NCI-H2227 (cell line): ENCODE measurements around the gene CFB.
A peak's percentile ranks its signal among the peaks of the same experiment; 100 is the strongest.

Experiments used
- DNase-seq: peaks from one replicate; lab custom pipeline; 2025; ENCODE audit not compliant: unreplicated experiment; lab: John Stamatoyannopoulos, UW

Gene CFB

GRCh38 chr6:31948306-31948705, 2.4 kb downstream of the CFB start:
- DNase-seq, result no peak

GRCh38 chr6:31948753-31949413, 3.0 kb downstream of the CFB start:
- no peak for DNase-seq

- DNase-seq, result no peak
Observed at GRCh38 chr6:31949926-31950548, 4.1 kb downstream of the CFB start.

- peak; percentile 66 for DNase-seq
Observed at GRCh38 chr6:31952140-31952805, 6.4 kb downstream of the CFB start.

GRCh38 chr6:31952890-31953289, 7.0 kb downstream of the CFB start:
- DNase-seq, result no peak

GRCh38 chr6:31954511-31954910, 8.6 kb downstream of the CFB start:
- DNase-seq, result no peak

- DNase-seq, result no peak
Observed at GRCh38 chr6:31956796-31957195, 10.9 kb downstream of the CFB start.

GRCh38 chr6:31958412-31958740, 12.5 kb downstream of the CFB start:
- no peak for DNase-seq

- DNase-seq, result peak; percentile 100
Observed at GRCh38 chr6:31958741-31959739, 13.1 kb downstream of the CFB start, which contains the start of the genes NELFE and SKIC2. Gene NELFE (minus strand): TSS chr6:31958971. CDS start chr6:31958446, 525 bp downstream. Gene SKIC2 (plus strand): TSS chr6:31959175. CDS start chr6:31959193, 18 bp downstream.

GRCh38 chr6:31961616-31962015, 15.7 kb downstream of the CFB start:
- DNase-seq, result no peak

- DNase-seq, result no peak
Observed at GRCh38 chr6:31963921-31964320, 18.0 kb downstream of the CFB start.

GRCh38 chr6:31965700-31966099, 19.8 kb downstream of the CFB start:
- no peak for DNase-seq

GRCh38 chr6:31966506-31966905, 20.6 kb downstream of the CFB start:
- DNase-seq, result no peak

GRCh38 chr6:31966997-31967925, 21.4 kb downstream of the CFB start:
- DNase-seq, result no peak

GRCh38 chr6:31967926-31968320, 22.0 kb downstream of the CFB start:
- no peak for DNase-seq

GRCh38 chr6:31968326-31968725, 22.4 kb downstream of the CFB start:
- DNase-seq, result no peak

GRCh38 chr6:31968791-31969711, 23.2 kb downstream of the CFB start:
- DNase-seq, result no peak

- no peak for DNase-seq
Observed at GRCh38 chr6:31969712-31970603, 24.1 kb downstream of the CFB start.
